ENCODE measurements around the gene DDHD1.

Gene DDHD1

DNA sequence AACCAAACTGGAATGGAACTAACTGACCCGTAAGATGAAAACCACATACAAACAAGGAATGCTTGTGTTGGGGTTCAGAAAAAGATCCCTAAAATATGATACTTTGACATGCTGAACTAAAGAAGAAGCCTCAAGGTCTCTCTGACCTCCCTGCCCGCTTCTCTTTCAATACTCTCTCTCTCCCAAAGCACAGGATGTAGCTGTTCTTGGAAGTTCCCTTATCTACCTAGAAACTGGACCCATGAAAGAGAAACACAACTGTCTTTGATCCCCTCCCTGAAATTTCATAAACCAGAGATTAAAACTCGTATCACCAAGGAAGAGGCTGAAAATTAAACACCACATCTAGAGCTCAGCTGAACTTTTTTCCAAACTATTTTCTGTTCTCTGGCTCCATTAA, 125.6 kb downstream of the DDHD1 start:
- no peak for DNase-seq

GRCh38 chr14:53027041-53027440, 126.1 kb downstream of the DDHD1 start:
- no peak for DNase-seq

DNA sequence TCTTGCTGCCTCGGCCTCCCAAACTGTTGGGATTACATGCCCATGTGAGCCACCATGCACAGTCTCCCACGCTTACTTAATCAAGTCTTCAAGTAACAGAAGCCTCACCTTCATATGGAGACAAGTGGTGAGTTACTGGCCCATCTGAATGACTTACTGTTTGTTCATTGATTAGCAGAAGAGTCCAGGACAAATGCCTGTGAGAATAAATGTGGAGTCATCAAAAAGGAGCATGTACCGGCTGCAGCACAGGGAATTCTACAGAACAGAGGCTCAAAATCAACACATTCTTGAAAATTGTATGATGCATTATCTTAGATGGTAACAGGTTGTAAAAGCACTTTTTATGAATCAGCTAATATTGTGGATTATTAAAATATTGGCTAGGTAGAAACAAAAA, 129.8 kb downstream of the DDHD1 start:
- no peak for DNase-seq

DNA sequence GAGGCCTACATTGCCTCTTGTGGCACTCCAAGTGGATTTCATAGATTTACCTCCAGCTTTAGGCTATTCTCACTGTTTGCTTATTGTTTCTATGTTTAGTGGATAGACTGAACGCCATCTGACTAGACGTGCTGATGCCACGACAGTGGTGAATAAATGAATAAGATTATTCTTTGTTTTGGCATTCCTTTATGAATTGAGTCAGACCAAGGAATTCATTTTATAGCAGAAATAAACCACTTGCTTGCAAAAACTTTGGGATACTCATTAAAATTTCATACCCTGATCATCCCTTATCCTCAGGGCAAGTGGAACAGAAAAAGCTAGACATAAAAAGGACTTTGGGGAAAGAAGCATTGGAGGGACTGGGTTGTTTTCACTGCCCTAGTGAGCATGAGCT, 130.5 kb downstream of the DDHD1 start:
- DNase-seq, result no peak

DNA sequence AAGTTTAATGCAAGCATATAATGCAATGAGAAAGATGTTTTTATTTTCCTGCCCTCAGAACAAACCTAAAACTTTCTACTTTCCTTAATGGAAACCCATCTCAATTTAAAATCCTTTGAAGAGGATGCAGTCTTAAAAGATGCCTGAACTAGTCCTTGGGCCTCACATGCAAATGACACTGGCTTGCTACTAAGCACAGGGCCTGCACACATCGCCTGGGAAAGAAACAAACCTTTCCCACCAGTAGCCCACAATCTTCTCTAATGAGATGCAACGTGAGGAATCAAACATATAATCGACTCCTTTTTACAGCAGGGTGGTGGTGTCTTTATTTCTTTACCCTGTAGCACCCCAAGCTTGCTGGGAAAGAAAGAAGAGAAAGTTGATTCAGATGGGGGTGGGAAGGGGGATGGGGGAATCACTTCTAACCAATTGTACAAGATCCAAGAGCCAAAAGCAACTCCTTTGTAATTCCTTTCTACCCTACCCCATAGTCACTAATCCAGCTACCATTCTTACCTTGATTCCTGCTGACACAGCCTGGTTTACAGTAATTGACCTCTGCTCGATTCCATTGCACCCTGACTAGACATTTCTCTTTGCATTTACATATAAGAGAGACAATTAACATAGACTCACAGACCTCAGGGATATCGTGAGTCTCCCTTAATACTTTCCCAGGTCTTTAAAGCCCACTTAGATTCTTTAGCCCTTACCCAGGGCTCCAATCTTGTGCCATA, 132.8 kb downstream of the DDHD1 start:
- DNase-seq, result no peak

DNA sequence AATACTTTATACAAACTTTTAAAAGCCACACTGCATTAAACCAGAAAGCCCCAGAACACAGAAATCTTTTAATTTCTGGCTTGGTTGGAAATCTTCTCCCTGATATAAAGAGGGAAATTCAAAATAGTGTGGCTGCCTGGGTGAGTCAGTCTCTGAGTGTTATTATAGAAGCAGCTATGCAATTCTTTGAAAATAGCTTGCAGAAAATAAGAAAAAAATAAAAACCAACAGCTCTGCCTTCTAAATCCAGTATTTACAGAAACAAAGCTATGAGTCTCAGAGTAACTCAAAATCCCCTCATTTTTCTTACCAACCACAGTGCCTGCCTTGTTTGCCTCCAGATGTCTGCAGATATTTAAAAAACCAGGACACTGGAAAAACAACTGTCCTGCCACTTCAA, 133.7 kb downstream of the DDHD1 start:
- no peak for DNase-seq

DNA sequence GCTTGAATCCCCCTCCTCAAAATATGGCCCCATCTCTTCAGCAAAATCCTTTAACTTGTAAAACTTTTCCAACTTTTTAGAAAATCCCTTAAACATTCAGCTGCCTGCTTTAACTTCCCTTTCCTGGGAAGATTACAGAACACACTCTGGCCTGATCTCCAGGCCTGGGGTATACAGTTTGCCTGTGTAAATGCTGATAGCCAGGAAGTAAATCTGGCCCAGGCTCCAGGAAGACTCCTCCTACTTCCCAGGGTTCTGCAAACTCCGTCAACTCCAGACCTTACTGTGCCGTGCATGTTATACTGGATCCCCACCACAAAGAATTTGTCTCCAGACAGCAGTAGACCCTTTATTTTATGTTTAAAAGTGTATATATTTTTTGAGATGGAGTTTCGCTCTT, 135.3 kb downstream of the DDHD1 start:
- DNase-seq, result no peak

DNA sequence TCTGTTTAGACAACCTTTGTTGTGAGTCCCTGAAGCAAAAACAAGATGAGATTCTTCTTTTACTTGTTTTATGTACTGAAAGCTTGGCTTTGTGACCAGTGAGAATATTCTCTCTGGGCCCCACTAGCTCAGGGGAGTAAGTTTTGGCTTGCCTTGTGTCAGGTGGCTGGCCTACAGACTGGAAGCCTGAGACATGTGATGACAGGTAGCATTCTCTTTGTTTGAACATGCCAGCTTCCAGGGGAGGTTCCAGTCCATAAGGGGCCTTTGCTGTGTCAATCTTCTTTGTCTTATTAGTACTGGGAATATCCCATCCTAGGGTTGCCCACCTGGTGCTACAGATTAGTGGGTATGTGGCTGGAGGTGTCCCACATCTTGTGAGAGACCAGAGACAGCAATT, 136.2 kb downstream of the DDHD1 start:
- DNase-seq, result no peak

- DNase-seq, result no peak
These were observed 136.6 kb downstream of the DDHD1 start for GRCh38 chr14:53016491-53016890.

DNA sequence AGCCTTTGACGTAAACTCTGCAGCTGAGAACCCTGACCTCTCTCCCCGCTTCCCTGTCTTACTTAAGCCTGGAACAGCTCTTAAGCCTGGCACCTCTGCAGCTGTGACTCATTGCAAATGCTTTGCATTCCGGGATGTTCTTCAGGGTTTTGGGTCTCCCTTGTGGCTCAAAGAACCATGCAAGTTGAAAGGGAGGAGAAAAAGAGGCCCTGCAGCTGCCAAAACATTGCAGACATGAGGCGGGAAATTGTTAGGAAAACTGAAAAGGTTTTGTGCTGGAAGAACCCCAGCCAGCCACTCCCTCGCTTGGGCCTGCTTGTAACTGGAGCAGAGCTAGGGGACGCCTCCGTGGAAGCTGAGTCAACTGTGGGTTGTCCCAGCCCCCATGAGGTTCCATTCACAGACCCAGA, 142.1 kb downstream of the DDHD1 start:
- DNase-seq, result no peak

GRCh38 chr14:53010193-53011040, 142.7 kb downstream of the DDHD1 start:
- no peak for DNase-seq

DNA sequence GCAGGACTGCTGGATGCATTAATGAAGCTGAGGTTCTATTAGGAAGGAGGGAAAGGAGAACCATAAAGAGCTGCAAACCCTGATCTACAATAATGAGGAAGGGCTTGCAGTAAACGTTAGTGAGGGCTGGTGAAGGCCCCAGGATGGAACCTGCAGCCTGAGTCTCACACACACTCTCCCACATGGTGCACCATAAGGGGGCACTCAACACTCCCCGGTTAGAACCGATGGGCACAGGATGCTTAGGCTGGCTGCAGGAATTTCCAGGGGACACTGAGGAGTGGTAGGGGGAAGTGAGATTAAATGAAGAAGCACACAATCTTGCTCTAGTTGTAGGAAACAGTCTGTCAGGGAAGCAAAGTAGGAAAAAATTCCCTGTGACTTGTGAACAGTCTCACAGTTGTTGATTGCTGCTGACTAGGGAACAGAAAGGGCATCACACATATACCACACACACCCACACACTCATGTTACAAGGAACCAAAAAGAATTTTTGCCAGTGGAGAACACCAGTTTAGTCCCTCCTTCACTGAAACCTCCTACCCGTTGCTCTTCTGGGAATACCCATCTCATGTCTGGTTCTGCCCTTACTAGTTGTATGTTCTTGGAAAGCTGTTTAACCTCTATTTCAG, 146.1 kb downstream of the DDHD1 start:
- no peak for DNase-seq

DNA sequence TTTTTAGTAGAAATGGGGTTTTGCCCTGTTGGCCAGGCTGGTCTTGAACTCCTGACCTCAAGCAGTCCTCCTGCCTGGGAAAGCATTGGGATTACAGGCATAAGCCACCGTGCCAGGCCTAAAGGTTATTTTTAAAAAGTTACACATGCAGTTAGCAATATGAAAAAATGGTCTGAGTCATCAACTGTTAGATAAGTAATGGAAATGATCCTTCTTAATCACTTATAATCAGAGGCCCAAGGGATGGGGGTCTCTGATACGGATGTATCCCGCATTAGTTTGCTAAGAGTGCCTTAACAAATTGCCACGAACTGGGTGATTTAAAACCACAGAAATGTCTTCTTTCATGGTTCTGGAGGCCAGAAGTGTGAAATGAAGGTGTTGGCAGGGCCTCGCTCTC, 148.1 kb downstream of the DDHD1 start:
- DNase-seq, result no peak

DNA sequence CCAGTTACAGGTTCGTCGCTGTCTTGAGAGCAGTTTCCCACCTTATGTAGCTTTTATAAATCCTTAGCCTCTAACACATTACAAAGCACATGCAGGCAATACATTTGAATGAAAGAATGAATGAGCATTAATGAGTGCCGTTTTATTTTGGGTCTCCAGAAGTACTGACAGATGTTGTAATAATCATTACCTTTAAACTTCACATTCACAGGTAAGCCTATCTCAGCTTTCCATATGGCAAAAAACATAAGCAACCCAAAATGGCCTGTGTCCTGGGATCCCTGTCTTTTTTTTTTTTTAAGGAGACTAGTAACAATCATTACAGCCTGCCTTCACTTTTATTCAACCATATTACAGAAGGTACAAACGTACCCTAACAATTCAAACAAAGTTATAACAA, 149.3 kb downstream of the DDHD1 start:
- no peak for DNase-seq

- DNase-seq, result no peak
These were observed 150.5 kb downstream of the DDHD1 start for GRCh38 chr14:53002576-53002975.

- DNase-seq, result no peak
These were observed 151.2 kb downstream of the DDHD1 start for GRCh38 chr14:53001787-53002378.

- DNase-seq, result no peak
These were observed 154.6 kb downstream of the DDHD1 start for GRCh38 chr14:52998376-52999015.

DNA sequence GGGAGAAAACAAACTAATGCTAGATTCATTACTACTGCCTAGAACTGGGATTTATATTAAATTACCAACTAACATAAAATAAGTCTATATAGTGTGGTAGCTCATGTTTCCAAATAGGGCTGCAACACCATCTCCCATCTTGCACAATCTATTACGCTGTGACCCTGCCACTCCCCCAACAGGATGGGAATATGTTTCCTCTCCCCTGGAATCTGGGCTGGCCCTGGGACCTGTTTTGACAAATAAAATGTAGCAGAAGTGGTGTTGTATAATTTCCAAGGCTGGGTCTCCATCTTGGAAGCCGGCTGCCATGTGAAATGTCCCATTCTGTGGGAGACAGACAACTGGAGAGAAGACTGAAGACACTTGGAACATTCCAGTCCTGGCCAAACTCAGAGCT, 156.6 kb downstream of the DDHD1 start:
- DNase-seq, result no peak

DNA sequence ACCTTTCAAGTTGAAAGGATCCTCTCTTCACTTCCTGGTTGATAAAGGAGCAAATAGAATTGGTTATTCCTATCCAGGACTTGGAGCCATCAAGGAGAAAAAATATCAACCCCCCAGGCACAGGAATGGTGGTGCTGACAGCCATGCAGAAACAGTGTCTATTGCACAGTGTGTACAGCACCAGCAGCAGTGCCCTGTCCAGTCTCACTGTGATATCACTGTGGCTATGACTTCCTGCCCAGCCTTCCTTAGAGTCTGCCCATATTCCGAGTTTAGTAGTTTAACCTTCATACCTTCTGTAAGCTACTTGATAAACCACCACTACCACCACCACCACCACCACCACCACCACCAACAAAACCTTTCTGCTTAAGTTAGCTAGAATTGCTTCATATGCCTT, 157.1 kb downstream of the DDHD1 start:
- no peak for DNase-seq

- DNase-seq, result no peak
These were observed 160.8 kb downstream of the DDHD1 start for GRCh38 chr14:52992236-52992870.

GRCh38 chr14:52988139-52988538, 165.0 kb downstream of the DDHD1 start:
- no peak for DNase-seq

DNA sequence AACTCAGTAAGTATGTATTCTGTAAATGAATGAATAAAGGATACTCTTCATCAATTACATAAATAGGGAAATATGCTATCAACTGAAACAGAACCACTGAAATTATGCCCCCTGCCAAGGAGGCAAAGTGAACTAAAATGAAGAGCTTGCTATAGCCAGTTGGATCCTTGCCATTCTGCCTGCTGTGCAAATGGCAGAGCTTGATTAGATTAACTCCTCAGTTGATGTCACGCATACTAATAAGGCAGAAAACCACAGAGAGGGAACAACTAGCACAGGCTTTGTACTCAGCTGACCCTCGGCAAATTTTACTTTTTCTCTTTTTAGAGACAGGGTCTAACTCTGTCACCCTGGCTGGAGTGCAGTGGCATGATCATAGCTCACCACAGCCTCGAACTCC, 165.6 kb downstream of the DDHD1 start:
- DNase-seq, result peak; percentile 38

GRCh38 chr14:52987042-52987441, 166.1 kb downstream of the DDHD1 start:
- no peak for DNase-seq

Data from NCI-H1417 treated with DMSO at 0.1 percent for 48 hours (cell line).